GM12878 (cell line): ENCODE data around the gene NUP210. TPM values are rescaled to one million over a fixed set of nuclear protein-coding genes. Genes with fewer than 3 reads are reported as not detected.
A peak's percentile ranks its signal among the peaks of the same experiment; 100 is the strongest.

Experiments
- ATAC-seq: fragments of 200-7000 bp; cut with Tn5 transposase; 3 replicates; pipeline ENCODE4 v1.9.1; 2020; ENCODE audit warnings: mild to moderate bottlenecking, moderate library complexity
- BruUV-seq: library from RNA; stranded (reverse); fragments of 400-500 nt; replicated peaks from 2 replicates; lab custom pipeline; 2021; lab: Mats Ljungman, UMichigan
- CTCF ChIA-PET: fragments of 300-600 bp; sonication (Branson Sonifier 250); formaldehyde crosslinking; extraction: SDS; loops from one replicate; lab custom pipeline; 2021; ENCODE audit warnings: inconsistent platforms; lab: Yijun Ruan, JAX
- POLR2A ChIA-PET: fragments of 350-600 bp; formaldehyde crosslinking; extraction: SDS; loops from one replicate; lab custom pipeline; 2021; ENCODE audit warnings: inconsistent platforms; lab: Charles Lee
- RAD21 ChIA-PET: fragments of 300-600 bp; sonication (Branson Sonifier 250); formaldehyde crosslinking; loops from one replicate; lab custom pipeline; 2023; ENCODE audit warnings: antibody characterized with exemption; ENCODE audit not compliant: unreplicated experiment; lab: Charles Lee
- SMC1A ChIA-PET: fragments of 300-600 bp; sonication (Branson Sonifier 250); formaldehyde crosslinking; loops from one replicate; lab custom pipeline; 2023; ENCODE audit not compliant: unreplicated experiment, uncharacterized antibody; lab: Charles Lee
- DNase-seq: peaks from one replicate; pipeline ENCODE4 v3.0.0-alpha.2; 2011; ENCODE audit warnings: low read depth, low spot score
- FAIRE-seq: peaks from 3 replicates; lab custom pipeline; 2011; peaks lifted over from hg19 to GRCh38; lab: Jason Lieb, UNC
- H2AFZ ChIP-seq: 2 replicates; pipeline ENCODE4 v1.6.0; 2011; ENCODE audit warnings: low read depth, low read length, control low read depth; ENCODE audit not compliant: control insufficient read depth
- H3K27ac ChIP-seq: 2 replicates; pipeline ENCODE4 v1.5.1; 2011; ENCODE audit warnings: control low read depth; ENCODE audit not compliant: control insufficient read depth, insufficient read depth
- H3K27me3 ChIP-seq, 2 experiments: replicated peaks in 1 of 2; 2 replicates each; pipeline versions ENCODE4 v1.6.0 to v1.6.1; 2011; ENCODE audit warnings: low read length in 1 of 2; ENCODE audit not compliant: control insufficient read depth in 2 of 2, insufficient read depth in 2 of 2
- H3K36me3 ChIP-seq, 2 experiments: 2 replicates each; pipeline ENCODE4 v1.5.1; 2011; ENCODE audit warnings: low read length in 1 of 2; ENCODE audit not compliant: control insufficient read depth in 2 of 2, insufficient read depth in 2 of 2
- H3K4me1 ChIP-seq: 2 replicates; pipeline ENCODE4 v1.6.1; 2011; ENCODE audit warnings: mild to moderate bottlenecking, low read length, moderate library complexity, mixed read lengths; ENCODE audit not compliant: control insufficient read depth, insufficient read depth
- H3K4me2 ChIP-seq: 2 replicates; pipeline ENCODE4 v1.6.0; 2011; ENCODE audit warnings: control low read depth; ENCODE audit not compliant: control insufficient read depth, insufficient read depth
- H3K4me3 ChIP-seq: fragments of 200-600 bp; sonication (generic); 2 replicates; pipeline ENCODE4 v1.5.1; 2016
- H3K79me2 ChIP-seq: 2 replicates; pipeline ENCODE4 v1.6.0; 2011; ENCODE audit warnings: low read length; ENCODE audit not compliant: control insufficient read depth, insufficient read depth
- H3K9ac ChIP-seq: 2 replicates; pipeline ENCODE4 v1.8.0; 2011; ENCODE audit warnings: low read length, control low read depth, mixed read lengths; ENCODE audit not compliant: control insufficient read depth, insufficient read depth
- H3K9me3 ChIP-seq: replicated peaks from 3 replicates; pipeline ENCODE4 v1.5.1; 2011; ENCODE audit warnings: mild to moderate bottlenecking, low read length; ENCODE audit not compliant: control insufficient read depth, insufficient read depth
- H4K20me1 ChIP-seq: 2 replicates; pipeline ENCODE4 v1.6.0; 2011; ENCODE audit not compliant: control insufficient read depth, insufficient read depth
- BRCA1 ChIP-seq: IDR thresholded peaks from 2 replicates; pipeline ENCODE4 v1.6.1; 2011; ENCODE audit warnings: low read depth, low read length, improper control_type of control experiment
- CEBPB ChIP-seq, 2 experiments: fragments of 150-350 bp in 1 of 2; IDR thresholded peaks; 2 replicates each; pipeline ENCODE4 v1.6.1; 2012 to 2014; ENCODE audit warnings: low read depth in 2 of 2, low read length in 2 of 2, borderline replicate concordance in 1 of 2, inconsistent platforms in 1 of 2
- CHD1 ChIP-seq: IDR thresholded peaks from 2 replicates; pipeline ENCODE4 v1.6.1; 2012; ENCODE audit warnings: low read depth, low read length, improper control_type of control experiment
- CREM ChIP-seq: IDR thresholded peaks from 2 replicates; pipeline ENCODE4 v1.6.1; 2014; ENCODE audit warnings: antibody characterized with exemption, low read depth
- JUND ChIP-seq: IDR thresholded peaks from 2 replicates; pipeline ENCODE4 v1.6.1; 2012; ENCODE audit warnings: low read depth, mild to moderate bottlenecking, low read length, improper control_type of control experiment, moderate library complexity
- MLLT1 ChIP-seq: fragments of 450-650 bp; IDR thresholded peaks from 2 replicates; pipeline ENCODE4 v1.6.1; 2016; ENCODE audit warnings: mild to moderate bottlenecking
- NBN ChIP-seq: fragments of 450-650 bp; IDR thresholded peaks from 2 replicates; pipeline ENCODE4 v1.6.1; 2016
- NFXL1 ChIP-seq: fragments of 450-650 bp; IDR thresholded peaks from 2 replicates; pipeline ENCODE4 v1.6.1; 2017; ENCODE audit warnings: antibody characterized with exemption, mild to moderate bottlenecking, borderline replicate concordance
- PAX8 ChIP-seq: fragments of 450-650 bp; IDR thresholded peaks from 2 replicates; pipeline ENCODE4 v1.6.1; 2017; ENCODE audit warnings: mild to moderate bottlenecking, moderate library complexity
- RFX5 ChIP-seq: IDR thresholded peaks from 2 replicates; pipeline ENCODE4 v1.6.1; 2011; ENCODE audit warnings: low read depth, low read length, improper control_type of control experiment
- SMAD1 ChIP-seq: fragments of 450-650 bp; IDR thresholded peaks from 2 replicates; pipeline ENCODE4 v1.6.1; 2018; ENCODE audit warnings: mild to moderate bottlenecking, low read depth; ENCODE audit not compliant: partially characterized antibody
- SMAD5 ChIP-seq: IDR thresholded peaks from 2 replicates; pipeline ENCODE4 v1.6.1; 2016; ENCODE audit warnings: antibody characterized with exemption, low read depth
- SPI1 ChIP-seq: IDR thresholded peaks from 2 replicates; pipeline ENCODE4 v1.6.1; 2011; ENCODE audit warnings: low read depth, mild to moderate bottlenecking, low read length, moderate library complexity, borderline replicate concordance; ENCODE audit not compliant: insufficient read depth
- SUZ12 ChIP-seq: fragments of 200-600 bp; sonication (generic); IDR thresholded peaks from one replicate; pipeline ENCODE4 v1.6.1; 2018; ENCODE audit warnings: antibody characterized with exemption, mild to moderate bottlenecking; ENCODE audit not compliant: unreplicated experiment
- TBL1XR1 ChIP-seq: IDR thresholded peaks from 2 replicates; pipeline ENCODE4 v1.6.1; 2012; ENCODE audit warnings: low read depth, low read length, improper control_type of control experiment
- TCF7 ChIP-seq: IDR thresholded peaks from 2 replicates; pipeline ENCODE4 v1.6.1; 2014; ENCODE audit warnings: antibody characterized with exemption, borderline replicate concordance
- ZBED1 ChIP-seq: IDR thresholded peaks from 2 replicates; pipeline ENCODE4 v1.6.1; 2016; ENCODE audit warnings: borderline replicate concordance
- WGBS: methylation state at CpG from one replicate; pipeline ENCODE4 v1.1.6; 2016; ENCODE audit warnings: low lambda C conversion rate; ENCODE audit not compliant: insufficient replicate concordance, insufficient coverage; ENCODE audit errors: missing lambda C conversion rate; 5-methylcytosine and 5-hydroxymethylcytosine counted together
- in situ Hi-C: fragments of 300-500 bp; cut with MboI; formaldehyde crosslinking; loops from 9 replicates; pipeline ENCODE4 v1.14.3; 2018; ENCODE audit warnings: mixed read lengths
- intact Hi-C: fragments of 100-400 bp; cut with micrococcal nuclease; formaldehyde crosslinking; loops from one replicate; pipeline ENCODE4 v1.14.2; 2022; ENCODE audit not compliant: unreplicated experiment
- polyA plus RNA-seq, 11 experiments: library from polyadenylated mRNA; depleted of rRNA in 4 of 11; unstranded in 6 of 11; stranded (reverse) in 5 of 11; fragments of >200 nt; fragmentation: Nextera tagmentation in 4 of 11; fragmentation: Illumina TruSeq in 1 of 11; extraction: Ambion mirVana in 4 of 11; extraction: Trizol in 1 of 11; gene quantifications; 1 replicate in 1 of 11; 2 replicates in 10 of 11; pipeline versions ENCODE4 v1.2.1 to v1.2.3, GENCODE V29; 2011 to 2016; ENCODE audit warnings: inconsistent platforms in 2 of 11, missing spikeins in 2 of 11, low read depth in 1 of 11
- total RNA-seq, 4 experiments: library from RNA; depleted of rRNA in 3 of 4; stranded (reverse); fragments of >200 nt in 3 of 4; fragmentation: Illumina TruSeq in 1 of 4; extraction: Trizol in 1 of 4; gene quantifications; 2 replicates each; pipeline versions ENCODE4 v1.2.1 to v1.2.3, GENCODE V29; 2013 to 2021

The NUP210 gene
- total and polyA plus RNA-seq, 10 of the 15 experiments (the other 5 are each of a cell fraction or from before 2014, with no cell fraction given): 2.9 to 150 (median 76.0) TPM

- ChIA-PET SMC1A (interaction anchor here (0.8 to 1.0 kb wide), 3 partner anchors 10 to 111 kb away, joined by 3 to 4 read pairs (median 3); no protein-coding TSS in a partner anchor), RAD21 (interaction anchor here (0.8 to 1.5 kb wide), 2 partner anchors 9 to 250 kb away, joined by 3 read pairs; no protein-coding TSS in a partner anchor), POLR2A (no interaction called here), CTCF (interaction anchor here (0.5 to 1.5 kb wide), 2 partner anchors 112 to 1284 kb away, joined by 3 to 5 read pairs; no protein-coding TSS in a partner anchor)
- H3K9ac ChIP-seq: no peak overlapping the region
- H3K4me2 ChIP-seq: no peak overlapping the region
- FAIRE-seq: no peak
- no peaks in the 10 kb centered on the region for H3K9me3 ChIP-seq
- ATAC-seq: no peak
- peaks cover 51 to 52% of the 10 kb centered on the region in 2 experiments for H3K36me3 ChIP-seq
- H3K4me1 ChIP-seq: 0 out of 2 replicates have a peak, but pooled peaks cover 4% of the 10 kb centered on the region
- intact Hi-C loops: no loop called here
- in situ Hi-C loops: no loop called here
- H4K20me1 ChIP-seq: no peaks in the 10 kb centered on the region; the same call in 1 of the 2 replicates
- no peak for DNase-seq
- no peak overlapping the region for H3K27ac ChIP-seq
- no peak overlapping the region for H2AFZ ChIP-seq
- no peaks in the 10 kb centered on the region for H3K27me3 ChIP-seq
- no peaks in the 10 kb centered on the region for H3K79me2 ChIP-seq
- no peak overlapping the region for H3K4me3 ChIP-seq
- no peak for TF ChIP-seq CHD1
- TF ChIP-seq SMAD1: no peak
- no peak for TF ChIP-seq TBL1XR1
- BruUV-seq: TSS peak; percentile 5
- 92% methylated on average over 7 of the region's 7 CpGs for WGBS
These were observed 78.8 kb downstream of the NUP210 start for GRCh38 chr3:13341229-13341905.

GRCh38 chr3:13339833-13340232 lies 80.3 kb downstream of the NUP210 start:
- no peaks in the 10 kb centered on the region for H3K9me3 ChIP-seq
- no TSS peak for BruUV-seq
- SMC1A ChIA-PET: no interaction called here
- intact Hi-C loops: loop anchor here (10.0 kb wide), 1 partner anchor 245 kb away; no protein-coding TSS in a partner anchor
- no peak overlapping the region for H3K27ac ChIP-seq
- H4K20me1 ChIP-seq: no peaks in the 10 kb centered on the region
- TF ChIP-seq NBN: no peak
- no peak for TF ChIP-seq RFX5
- TF ChIP-seq CREM: no peak
- no peak for TF ChIP-seq MLLT1
- no peak for TF ChIP-seq JUND
- no peak for TF ChIP-seq SUZ12
- no peak for TF ChIP-seq TCF7
- TF ChIP-seq CEBPB (IDR thresholded peaks at IDR 0.05; ENCODE audit: borderline replicate concordance in 1 of 2, low read depth in 2 of 2, low read length in 2 of 2): no peak
- no peak for TF ChIP-seq PAX8
- no peak for TF ChIP-seq SMAD5
- TF ChIP-seq NFXL1: no peak
- no peak for TF ChIP-seq SPI1
- no peak for TF ChIP-seq ZBED1
- TF ChIP-seq BRCA1: no peak
- no peak overlapping the region for H3K9ac ChIP-seq
- peaks cover 48 to 57% of the 10 kb centered on the region in 2 experiments for H3K36me3 ChIP-seq
- H3K4me3 ChIP-seq: no peak overlapping the region
- no peak overlapping the region for H3K4me2 ChIP-seq
- 99% methylated on average over 20 of the region's 20 CpGs for whole genome bisulfite sequencing
- in situ Hi-C loops: no loop called here
- H3K4me1 ChIP-seq: peaks cover 9% of the 10 kb centered on the region
- no peak overlapping the region for H2AFZ ChIP-seq
- CTCF ChIA-PET: no interaction called here
- POLR2A ChIA-PET: no interaction called here
- no peak for FAIRE-seq
- no peak for DNase-seq
- H3K79me2 ChIP-seq: no peaks in the 10 kb centered on the region
- ATAC-seq: no peak
- RAD21 ChIA-PET: interaction anchor here (1.5 kb wide), 1 partner anchor 113 kb away, joined by 5 read pairs; no protein-coding TSS in a partner anchor
- H3K27me3 ChIP-seq: no peaks in the 10 kb centered on the region
